ENCODE measurements around the gene GON7. TPM values are rescaled to one million over a fixed set of nuclear protein-coding genes. Genes with fewer than 3 reads are reported as not detected.
A peak's percentile ranks its signal among the peaks of the same experiment; 100 is the strongest.

Gene GON7
- total RNA-seq: 7.4 TPM

DNA sequence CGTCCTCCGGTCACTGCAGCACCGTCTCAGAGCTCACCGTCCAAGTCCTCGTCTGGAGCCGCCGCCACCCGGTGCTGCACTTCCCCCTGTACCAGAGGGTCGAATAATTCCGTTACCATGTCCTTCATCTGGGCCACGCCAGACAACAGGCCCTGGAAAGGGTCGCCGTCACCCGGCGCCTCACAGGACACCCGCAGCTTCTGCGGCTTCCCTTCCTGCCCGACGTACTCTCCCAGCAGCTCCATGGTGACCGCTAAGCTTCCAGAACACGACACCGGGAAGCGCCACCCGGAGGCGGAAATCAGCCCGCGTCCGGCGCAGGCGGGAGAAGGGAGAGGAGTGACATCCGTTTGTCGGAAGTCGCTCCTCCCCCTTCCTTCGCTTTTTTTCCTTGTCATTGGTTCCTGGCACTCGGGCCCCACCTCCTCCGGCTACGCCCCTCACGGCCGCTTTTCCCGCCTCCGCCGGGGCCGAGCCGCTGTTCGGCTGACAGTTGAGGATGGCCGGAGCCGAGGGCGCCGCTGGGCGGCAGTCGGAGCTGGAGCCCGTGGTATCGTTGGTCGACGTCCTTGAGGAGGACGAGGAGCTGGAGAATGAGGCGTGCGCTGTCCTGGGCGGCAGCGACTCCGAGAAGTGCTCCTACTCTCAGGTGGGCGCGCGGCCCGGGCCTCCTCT, at the start of gene GON7, which contains the start of gene UBR7:
Gene GON7, minus strand, starts transcription at position 273 of the 675 bp plus-strand sequence. Its CDS starts 28 bp downstream, at position 245.
Gene UBR7, plus strand, starts transcription at position 464 of the 675 bp plus-strand sequence. Its CDS starts 36 bp downstream, at position 500.
- DNase-seq (ENCODE audit: extremely low spot score in 2 of 2): peak; percentile 96 to 97
- intact Hi-C loops (cut with DNase I): no loop called here
- TF ChIP-seq POLR2AphosphoS5 (IDR thresholded peaks at IDR 0.05; ENCODE audit: insufficient read depth in 1 of 2, low read depth in 1 of 2) (peak; percentile 90 to 98), POLR2A (IDR thresholded peaks at IDR 0.05) (peak in 1 of 2 donors; percentile 21), CTCF (IDR thresholded peaks at IDR 0.05) (peak in 1 of 3 experiments; percentile 4)
- no peaks in the 10 kb centered on the region for H3K27me3 ChIP-seq
- H3K36me3 ChIP-seq: peaks cover 0 to 9% of the 10 kb centered on the region in 2 donors
- no peaks in the 10 kb centered on the region for H3K9me3 ChIP-seq
- peak within 1 kb of the TSS; percentile 91 to 94 for H3K4me3 ChIP-seq
- peaks cover 45% of the 10 kb centered on the region for H3K4me1 ChIP-seq
- peak within 1 kb of the TSS; percentile 80 for H3K27ac ChIP-seq

- Histone ChIP-seq H3K36me3 (peaks cover 0 to 56% of the 10 kb centered on the region in 2 donors), H3K4me3 (no peak overlapping the region), H3K27me3 (no peaks in the 10 kb centered on the region), H3K9me3 (no peaks in the 10 kb centered on the region), H3K27ac (no peak overlapping the region), H3K4me1 (no peaks in the 10 kb centered on the region)
- intact Hi-C loops (cut with DNase I): no loop called here
- TF ChIP-seq POLR2AphosphoS5 (IDR thresholded peaks at IDR 0.05; ENCODE audit: insufficient read depth in 1 of 2, low read depth in 1 of 2) (no peak), CTCF (IDR thresholded peaks at IDR 0.05) (no peak), POLR2A (IDR thresholded peaks at IDR 0.05) (no peak)
- no peak for DNase-seq (ENCODE audit: extremely low spot score in 2 of 2)
Measured at GRCh38 chr14:93249128-93249831, 42.4 kb upstream of the GON7 start.

DNA sequence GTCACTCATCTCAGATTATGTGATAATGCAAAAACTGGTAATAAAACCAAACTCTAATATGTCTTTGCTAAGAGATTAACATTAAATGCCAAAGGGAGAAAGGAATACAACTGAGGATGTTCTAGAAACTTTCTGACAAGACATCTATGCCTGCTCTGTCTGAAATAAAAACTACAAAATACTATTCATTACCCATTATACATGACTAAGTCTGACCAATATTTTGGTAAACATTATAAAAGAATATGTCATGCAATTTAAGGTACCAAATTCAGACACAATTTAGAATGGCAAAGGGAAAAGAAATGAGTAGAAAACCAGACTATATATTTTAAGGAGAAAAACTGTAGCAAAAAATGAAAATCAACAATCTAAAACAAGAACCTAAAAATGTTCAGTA, 39.7 kb upstream of the GON7 start:
- H3K9me3 ChIP-seq: no peaks in the 10 kb centered on the region
- TF ChIP-seq CTCF (IDR thresholded peaks at IDR 0.05) (no peak), POLR2A (IDR thresholded peaks at IDR 0.05) (no peak), POLR2AphosphoS5 (IDR thresholded peaks at IDR 0.05; ENCODE audit: insufficient read depth in 1 of 2, low read depth in 1 of 2) (no peak)
- no peaks in the 10 kb centered on the region for H3K27me3 ChIP-seq
- no peak overlapping the region for H3K27ac ChIP-seq
- no peak for DNase-seq (ENCODE audit: extremely low spot score in 2 of 2)
- H3K4me3 ChIP-seq: no peak overlapping the region
- H3K36me3 ChIP-seq: peaks cover 0 to 72% of the 10 kb centered on the region in 2 donors
- no peaks in the 10 kb centered on the region for H3K4me1 ChIP-seq
- intact Hi-C loops (cut with DNase I): no loop called here

DNA sequence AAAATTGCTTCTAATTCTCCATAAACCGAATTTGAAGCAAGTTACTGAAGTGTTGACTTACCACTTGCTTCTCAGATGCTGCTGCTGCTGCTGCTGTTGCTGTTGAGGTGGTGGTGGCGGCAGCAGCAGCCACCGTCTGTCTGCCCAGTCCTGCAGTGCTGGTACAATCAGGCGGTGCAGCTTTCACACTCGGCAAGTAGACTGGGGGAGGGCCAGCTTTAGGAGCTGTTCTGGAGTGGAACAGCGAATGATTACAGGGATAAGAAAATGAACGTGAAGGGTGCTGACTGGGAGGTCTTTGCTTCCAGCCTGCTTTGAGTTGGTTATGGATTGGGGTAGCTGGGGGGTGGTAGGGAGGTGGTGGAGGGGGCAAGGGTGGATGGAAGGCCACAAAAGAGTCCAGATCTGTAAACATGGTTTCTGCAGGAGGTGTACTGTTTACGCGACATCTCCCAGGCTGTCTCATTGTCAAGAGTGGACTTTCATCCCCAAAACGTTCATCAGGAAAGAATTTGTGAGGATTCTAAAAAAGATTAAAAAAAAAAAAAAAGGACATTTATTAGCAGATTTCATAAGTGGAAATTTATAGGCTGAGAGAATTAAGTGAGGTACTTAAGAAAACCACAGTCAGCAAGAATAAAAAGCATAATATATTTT, 39.0 kb upstream of the GON7 start:
- DNase-seq (ENCODE audit: extremely low spot score in 2 of 2): no peak
- Histone ChIP-seq H3K4me1 (no peaks in the 10 kb centered on the region), H3K27me3 (no peaks in the 10 kb centered on the region), H3K9me3 (no peaks in the 10 kb centered on the region), H3K27ac (no peak overlapping the region), H3K4me3 (no peak overlapping the region), H3K36me3 (peaks cover 0 to 72% of the 10 kb centered on the region in 2 donors)
- intact Hi-C loops (cut with DNase I): no loop called here
- TF ChIP-seq POLR2AphosphoS5 (IDR thresholded peaks at IDR 0.05; ENCODE audit: insufficient read depth in 1 of 2, low read depth in 1 of 2): no peak
- TF ChIP-seq POLR2A (IDR thresholded peaks at IDR 0.05): no peak
- TF ChIP-seq CTCF (IDR thresholded peaks at IDR 0.05): no peak

All from vagina (tissue), 2 donors.